G401 (cell line): ENCODE data around the gene HDAC9. TPM values are rescaled to one million over a fixed set of nuclear protein-coding genes. Genes with fewer than 3 reads are reported as not detected.

ENCODE experiments used
- DNase-seq: peaks from one replicate; pipeline ENCODE4 v3.0.0-alpha.2; 2015; ENCODE audit warnings: low spot score
- in situ Hi-C: cut with HindIII; loops from 2 replicates; pipeline ENCODE4 v1.10.0; 2016; ENCODE audit warnings: low sequenced_read_pairs, mixed read lengths
- total RNA-seq: library from RNA; depleted of rRNA; stranded (reverse); fragments of >200 nt; shearing (Covaris generic); gene quantifications from 2 replicates; pipeline ENCODE4 v1.2.3, GENCODE V29; 2014

Gene HDAC9
- total RNA-seq, 1 experiment from 2014 or later: 5.6 TPM

DNA sequence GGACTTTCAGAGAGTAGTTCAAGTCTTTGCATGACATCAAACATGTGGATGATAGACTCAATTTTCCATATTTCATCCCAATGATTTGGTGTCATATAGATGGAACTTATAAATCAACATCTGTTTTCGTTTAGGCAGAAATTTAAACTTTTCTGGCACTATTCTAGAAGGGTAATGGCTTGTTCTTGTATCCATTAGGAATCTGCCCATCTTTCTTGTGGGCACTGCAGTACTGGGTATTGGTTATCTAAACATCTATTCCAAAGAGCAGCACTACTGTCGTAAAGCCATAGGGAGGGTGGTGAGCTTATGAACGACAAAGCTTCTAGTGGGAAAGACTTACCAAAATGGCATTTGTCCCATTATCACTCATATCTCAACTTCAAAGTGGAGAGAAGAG, 348.4 kb downstream of the HDAC9 start:
- in situ Hi-C loops: no loop called here
- DNase-seq: no peak

DNA sequence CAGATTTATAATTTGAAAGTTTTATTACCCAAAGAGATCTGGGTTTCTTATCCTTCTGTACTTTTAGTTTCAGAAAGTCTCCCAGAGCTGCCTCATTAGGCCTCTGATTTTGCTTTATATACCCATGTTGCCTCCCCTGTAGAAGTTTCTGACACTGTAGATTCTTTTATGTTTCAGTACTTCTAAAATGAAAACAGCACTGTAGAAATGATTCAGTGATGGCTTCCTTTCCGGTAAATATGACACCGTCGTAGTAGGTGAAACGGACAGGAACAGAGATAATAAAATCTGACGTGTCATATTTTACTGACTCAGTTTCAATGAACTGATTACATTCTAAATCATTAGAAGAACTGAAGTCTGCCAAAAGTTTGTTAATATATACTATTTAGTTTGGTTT, 349.2 kb downstream of the HDAC9 start:
- no peak for DNase-seq
- in situ Hi-C loops: no loop called here

DNA sequence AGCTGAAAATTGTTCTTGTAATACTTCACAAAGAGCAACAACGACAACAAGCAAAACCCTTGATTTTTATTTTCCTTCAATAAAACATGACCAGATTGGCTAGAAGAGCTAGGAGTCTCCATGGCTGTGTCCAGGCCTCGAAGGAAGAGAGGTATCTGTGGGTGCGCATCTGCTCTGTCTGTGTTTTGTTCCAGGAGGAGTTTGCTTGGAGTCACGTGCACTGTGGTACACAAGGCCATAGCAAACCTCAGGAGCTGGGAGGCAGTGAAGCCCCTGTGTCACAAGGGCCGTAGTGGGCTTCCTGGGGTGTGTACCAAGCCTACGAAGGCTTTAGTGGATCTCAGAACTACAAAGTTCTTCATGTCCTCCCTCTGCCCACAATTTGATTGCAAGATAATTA, 350.2 kb downstream of the HDAC9 start:
- no peak for DNase-seq
- in situ Hi-C loops: no loop called here

DNA sequence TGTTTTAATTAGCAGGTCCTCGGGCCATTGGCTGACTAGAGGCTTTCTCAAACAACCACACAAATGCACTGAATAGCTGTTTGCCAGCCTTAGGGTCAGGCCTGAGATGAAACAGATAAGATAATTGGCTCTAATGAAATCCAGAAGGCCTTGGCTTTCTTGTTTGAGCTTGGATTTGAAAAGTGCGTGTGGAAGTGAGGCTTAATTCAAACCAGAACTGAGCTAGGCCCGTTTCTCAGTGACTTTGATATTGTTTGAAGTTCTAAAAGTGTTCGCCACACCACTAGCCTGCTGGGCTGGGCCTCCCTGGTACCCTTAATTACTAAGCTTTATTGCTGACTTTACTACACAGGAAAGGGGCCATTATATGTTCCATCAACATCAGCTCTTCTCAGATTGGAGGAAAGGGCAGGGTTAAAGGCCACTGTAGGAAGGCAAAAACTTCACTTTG, 351.2 kb downstream of the HDAC9 start:
- in situ Hi-C loops: no loop called here
- DNase-seq: no peak

DNA sequence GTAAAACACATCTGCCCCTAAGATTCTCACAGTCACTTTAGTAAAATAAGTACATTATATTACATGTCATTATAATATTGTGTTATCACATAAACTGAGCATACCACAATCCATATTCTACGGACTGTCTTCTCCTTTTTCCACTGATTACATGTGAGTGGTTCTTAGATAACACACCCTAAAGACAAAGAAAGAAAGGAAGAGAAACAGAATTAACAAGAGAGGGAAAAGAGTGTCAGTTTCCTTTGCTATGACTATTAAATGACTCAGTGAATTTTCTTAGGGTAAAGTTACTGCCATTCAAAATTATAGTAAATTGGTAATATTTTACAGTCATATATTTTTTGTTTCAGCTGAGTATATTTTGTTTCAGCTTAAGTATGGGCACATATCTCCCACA, 353.6 kb downstream of the HDAC9 start:
- no peak for DNase-seq
- in situ Hi-C loops: no loop called here

DNA sequence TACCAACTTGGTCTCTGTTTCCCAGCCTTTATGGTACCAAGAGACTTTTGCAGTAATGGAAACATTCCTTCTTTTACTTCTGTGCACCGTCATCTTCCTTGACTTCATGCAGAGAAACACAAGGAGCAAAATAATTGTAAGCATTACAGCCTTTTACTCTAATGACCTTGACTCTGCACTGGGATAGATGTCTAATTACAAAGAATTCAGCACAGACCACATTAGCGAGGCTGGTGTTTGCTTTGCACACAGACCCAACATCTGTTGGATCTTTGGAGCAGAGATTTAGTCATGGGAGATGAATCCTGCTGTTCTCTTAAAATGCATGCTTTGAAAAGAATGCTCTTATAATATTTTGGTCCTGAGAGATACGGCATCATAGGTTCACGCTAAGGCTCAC, 360.2 kb downstream of the HDAC9 start:
- no peak for DNase-seq
- in situ Hi-C loops: no loop called here

DNA sequence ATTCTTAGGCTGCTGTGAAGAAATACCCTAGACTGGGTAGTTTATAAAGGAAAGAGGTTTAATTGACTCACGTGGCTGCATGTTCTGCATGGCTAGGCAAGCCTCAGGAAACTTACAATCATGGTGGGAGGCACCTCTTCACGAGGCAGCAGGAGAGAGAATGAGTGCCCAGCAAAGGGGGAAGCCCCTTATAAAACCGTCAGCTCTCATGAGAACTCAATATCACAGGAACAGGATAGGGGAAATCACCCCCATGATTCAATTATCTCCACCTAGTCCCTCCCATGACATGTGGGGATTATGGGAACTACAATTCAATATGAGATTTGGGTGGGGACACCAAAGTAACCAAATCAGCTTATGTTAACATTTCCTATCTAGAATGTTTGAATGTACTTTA, 362.7 kb downstream of the HDAC9 start:
- no peak for DNase-seq
- in situ Hi-C loops: no loop called here

DNA sequence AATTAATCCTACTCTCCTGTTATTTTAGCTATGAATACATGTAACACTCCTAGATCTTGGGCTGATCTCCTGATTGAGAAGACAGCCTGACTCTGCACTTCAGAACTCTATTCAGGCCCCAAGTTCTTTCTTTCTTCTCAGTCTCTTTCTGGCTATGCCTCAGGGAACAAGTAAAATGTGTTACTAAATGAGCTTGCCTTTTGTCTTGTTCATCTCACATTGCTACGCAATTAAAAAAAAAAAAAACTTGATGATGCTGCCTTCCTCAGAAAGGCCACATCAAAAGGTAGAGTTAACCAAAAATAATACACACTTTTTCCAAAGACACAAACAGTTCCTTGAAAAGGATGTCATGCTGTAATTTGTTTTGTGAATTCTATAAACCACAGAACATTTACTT, 363.8 kb downstream of the HDAC9 start:
- DNase-seq: no peak
- in situ Hi-C loops: no loop called here

DNA sequence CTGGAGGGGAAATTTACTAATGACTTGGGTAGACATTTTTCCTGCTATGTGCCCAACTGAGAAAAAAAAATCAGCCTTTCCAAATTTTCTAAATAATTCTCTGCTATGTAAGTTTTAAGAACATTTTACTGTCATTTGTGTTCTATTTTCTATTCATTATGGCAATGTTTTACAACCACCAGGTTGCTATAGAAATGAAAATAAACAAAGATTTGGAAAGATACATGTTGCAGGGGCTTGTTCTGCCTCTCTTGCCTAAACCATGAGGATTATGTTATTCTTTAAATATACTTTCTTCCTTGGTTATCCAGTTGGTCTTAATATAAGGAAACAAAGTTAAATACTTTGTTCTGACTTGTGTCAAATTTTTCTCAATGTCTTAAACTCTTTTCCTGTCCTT, 364.7 kb downstream of the HDAC9 start:
- in situ Hi-C loops: no loop called here

DNA sequence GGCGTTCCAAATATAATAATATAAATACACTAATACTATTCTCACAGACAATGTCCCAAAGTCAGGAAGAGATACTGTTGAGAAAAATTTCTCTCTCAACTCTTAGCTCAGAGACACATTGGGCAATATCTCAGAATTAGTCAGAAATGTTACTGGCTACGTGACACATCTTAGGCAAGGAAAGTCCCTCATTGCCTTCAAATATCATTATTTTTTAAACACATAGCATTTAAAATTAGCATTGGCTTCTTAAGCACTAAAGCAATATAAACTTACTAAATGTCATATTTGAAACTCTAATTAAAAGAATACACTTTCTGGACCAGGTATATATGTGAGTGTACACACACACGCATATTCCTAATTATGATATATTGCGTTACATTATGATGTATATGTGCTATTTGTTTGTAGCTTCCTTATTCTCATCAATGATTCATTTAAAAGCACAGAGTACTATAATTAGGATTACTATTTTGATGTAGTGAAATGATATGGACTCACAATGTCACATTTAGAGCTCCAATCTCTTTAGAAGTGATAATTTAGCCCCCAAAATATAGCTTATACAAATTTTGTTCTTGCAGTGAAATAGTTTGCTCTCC, 366.1 kb downstream of the HDAC9 start:
- in situ Hi-C loops: no loop called here
- DNase-seq: no peak

More for the DNA sequence above, 364.7 kb downstream of the HDAC9 start:
- no peak for DNase-seq

DNA sequence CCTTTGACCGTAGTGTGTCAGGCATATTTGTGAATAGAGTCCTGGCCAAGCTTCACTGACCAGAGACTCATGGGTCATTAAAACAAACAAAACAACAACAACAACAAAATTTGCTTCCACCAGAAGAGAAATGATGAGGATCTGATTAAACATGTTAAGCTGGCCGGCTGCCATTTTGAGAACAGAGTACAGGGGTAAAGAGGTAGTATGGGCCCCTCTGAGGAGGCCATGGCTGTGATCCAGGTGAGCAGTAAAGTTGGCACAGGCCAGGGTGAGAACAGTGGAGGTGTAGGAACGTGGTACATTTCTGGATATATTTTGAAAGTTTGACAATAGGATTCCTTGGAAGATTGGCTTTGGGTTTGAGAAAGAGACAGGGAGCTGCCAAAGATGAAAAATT, 369.4 kb downstream of the HDAC9 start:
- DNase-seq: no peak
- in situ Hi-C loops: no loop called here

DNA sequence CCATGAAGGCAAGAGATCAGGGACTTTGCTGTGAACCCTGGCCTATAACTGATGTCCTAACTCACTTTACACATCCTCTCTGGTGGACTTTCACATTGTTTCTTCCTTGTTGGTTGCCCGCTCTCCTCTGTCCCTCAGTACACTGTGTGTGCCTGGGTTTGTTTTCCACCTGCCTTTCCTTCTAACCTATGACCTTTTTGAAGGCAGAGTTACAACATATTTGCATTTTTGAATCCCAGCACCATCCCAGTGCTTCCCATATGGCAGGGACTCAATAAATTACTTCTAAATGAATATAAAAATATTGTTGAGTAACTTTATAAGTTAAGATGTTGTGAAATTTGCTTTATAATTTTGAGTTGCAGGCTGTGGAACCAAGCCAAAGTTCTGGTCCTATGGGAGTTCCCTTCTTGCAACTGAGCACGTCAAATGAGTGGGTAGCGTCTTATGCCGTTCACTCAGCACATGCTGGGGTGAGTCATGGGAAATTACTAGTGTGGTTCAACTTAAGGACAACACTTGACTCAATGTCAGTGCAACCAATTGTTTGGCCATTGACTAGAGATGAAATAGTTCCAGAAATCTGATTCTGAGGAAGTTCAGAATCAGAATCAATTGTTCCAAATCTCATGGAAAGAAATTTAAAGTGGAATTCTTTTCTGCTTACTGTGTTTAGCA, 370.9 kb downstream of the HDAC9 start:
- DNase-seq: no peak

DNA sequence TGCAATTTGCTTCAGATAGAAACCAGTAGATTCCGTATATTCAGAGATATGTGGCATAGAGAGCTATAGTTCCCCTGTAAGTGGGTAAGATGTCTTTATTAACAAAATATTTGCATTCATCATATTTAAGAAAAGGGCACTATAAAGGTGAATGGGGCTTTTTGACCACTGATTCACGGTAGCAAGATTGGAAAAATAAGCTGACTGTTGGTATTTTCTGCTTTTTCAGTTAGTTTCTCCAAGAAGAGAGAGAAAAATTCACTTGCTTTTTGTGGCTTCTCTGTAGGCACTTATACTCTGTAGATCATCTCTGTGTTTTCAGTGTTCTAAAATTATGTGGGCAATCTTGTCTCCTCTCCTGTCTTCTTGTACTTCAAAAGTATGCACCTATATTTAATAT, 376.8 kb downstream of the HDAC9 start:
- in situ Hi-C loops: no loop called here
- DNase-seq: no peak

More for the DNA sequence above, 370.9 kb downstream of the HDAC9 start:
- in situ Hi-C loops: no loop called here

DNA sequence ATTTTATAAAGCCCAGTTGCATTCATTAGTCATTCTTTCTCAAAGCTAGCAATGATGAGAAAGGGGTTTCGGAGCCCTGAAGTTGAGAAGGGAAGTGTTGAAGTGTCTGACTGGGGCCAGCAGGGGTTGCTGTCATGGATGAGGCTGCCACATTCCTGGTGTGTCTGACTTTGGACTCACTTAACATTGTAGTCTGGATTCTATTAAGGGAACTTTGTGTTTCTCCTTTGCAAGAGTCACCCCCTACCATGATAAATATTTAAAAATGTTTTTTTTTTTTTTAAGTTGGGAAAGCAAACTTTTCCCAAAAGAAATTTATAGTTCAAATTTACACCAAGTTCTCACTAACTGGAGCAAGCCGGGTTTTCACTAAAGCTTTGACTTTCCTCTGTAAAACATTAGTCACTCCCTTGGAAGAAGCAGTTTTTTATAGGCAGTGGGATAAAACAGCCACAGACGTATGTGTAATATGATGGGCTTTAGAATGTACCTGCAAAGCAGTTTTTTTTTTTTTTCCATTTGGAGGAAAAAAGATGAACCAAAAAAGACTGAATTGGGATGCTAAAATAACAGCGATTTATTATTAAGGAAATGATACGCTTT, 378.3 kb downstream of the HDAC9 start:
- DNase-seq: no peak
- in situ Hi-C loops: no loop called here

DNA sequence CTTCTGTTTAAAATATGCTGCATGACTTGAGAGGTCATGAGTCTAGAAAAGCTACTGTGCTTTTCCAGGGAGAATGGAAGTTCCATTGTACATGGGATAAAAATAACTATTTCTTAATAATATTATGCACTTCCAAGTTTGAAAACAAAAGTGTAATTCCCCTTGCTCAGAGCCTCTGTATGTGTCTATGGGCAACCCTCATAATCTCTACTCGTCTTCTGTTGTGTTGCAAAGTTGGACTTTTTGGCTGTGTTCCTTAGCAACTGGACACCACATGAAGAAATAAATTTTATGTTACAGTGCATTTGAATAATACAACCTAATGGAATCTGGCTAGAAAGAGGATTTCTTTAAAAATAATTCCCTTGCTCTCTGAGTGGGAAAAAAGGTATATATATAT, 379.3 kb downstream of the HDAC9 start:
- no peak for DNase-seq
- in situ Hi-C loops: no loop called here

DNA sequence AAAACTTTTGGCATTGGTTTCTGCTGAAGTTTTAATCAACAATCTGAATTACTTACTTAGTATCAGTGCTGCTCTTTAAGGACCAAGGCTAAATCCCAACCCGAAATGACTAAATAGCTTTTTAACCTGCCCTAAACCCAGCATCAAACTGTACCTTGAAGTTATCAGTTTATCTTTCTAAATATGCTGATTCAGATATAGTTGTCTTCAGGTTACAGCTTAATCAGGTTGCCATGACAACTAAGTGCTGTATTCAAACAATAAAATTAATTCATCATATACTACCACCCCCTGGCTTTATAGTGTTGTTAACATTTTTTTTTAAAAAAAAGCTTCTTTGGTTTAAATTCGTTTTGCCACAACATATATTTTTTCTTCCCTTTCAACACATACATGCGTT, 382.3 kb downstream of the HDAC9 start:
- DNase-seq: no peak
- in situ Hi-C loops: no loop called here

DNA sequence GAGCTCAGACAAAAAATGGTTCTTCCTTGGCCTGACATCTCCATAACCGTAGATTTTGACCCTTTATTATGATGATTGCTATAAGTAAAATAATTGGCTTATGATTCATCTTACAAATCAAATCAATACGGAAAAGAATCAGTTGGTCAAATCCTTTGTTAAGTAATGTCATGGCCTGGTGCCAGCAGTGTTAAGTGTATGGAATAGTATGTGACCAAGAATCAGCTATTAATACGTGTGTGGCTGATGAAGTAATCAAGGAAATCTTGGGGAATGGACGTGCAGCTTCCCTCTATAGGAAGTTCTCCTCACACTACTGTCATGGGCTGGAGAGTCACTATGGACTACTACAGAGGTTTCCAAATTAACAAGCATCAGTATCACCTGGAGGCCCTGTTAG, 391.3 kb downstream of the HDAC9 start:
- DNase-seq: no peak
- in situ Hi-C loops: no loop called here

DNA sequence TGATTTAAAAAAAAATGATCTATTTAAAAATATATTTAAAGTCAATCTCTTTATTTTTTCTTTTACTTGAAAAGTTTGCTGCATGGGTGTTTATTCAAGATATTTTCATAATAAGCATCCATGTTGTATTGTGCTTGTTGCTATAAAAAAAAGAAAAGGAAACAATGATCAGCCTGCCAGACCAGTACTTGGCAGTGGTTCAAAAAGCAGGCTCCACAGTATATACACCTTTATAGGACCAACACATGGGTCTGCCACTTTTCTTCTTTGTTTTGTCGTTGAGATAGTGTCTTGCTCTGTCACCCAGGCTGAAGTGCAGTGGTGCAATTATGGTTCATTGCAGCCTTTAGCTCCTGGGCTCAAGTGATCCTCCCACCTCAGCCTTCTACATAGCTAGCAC, 393.9 kb downstream of the HDAC9 start:
- no peak for DNase-seq
- in situ Hi-C loops: no loop called here

DNA sequence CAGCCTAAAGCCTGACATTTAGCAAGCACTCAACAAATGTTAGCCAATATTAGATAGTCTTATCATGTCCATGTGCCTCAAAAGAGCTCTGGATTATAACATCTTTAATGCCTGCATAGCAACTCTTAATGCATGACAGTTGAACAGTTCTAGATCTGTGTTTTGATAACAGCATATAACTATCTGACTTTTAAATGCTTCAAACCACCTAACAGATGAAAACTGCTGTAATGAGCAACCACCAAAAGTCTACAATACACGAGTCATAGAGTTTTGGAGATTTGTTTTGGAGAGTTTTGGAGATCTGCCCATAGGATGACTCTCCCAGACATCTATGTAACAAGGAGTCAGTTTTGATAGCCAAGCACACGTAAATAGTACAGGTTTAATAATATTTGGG, 394.6 kb downstream of the HDAC9 start:
- no peak for DNase-seq
- in situ Hi-C loops: no loop called here

DNA sequence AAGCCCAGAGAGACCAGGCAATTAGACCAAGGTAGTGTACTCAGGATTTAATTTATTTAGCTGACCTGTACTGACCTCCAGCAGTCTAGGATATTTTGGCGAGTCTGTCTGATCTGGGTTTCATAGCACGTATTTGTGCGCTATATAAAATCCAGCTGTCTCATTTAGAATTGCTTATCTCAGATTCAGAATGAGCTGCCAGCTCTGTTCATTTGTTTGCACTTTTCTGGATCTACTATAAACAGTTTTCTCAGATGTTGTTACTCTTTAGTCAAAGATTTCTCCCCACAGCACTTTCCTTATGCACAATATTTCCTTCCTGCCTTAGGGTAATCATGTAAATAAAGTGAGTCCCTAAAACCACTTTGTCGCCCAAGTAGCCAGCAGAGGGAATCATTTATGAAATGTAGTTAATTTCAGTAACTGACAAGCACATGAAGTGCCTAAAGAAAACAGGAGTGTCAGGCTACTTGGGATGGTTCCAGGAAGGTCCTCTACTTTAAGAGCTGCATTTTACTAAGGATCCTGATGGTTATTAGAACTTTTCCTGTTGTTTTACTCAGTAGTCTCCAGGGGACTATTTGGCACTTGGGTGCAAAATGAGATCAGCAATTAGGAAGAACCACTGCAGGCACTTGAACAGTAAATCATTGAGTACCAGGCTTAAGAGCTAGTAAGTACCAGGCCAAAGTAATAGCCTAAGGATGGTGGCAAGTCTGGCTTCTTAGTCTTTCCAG, 395.5 kb downstream of the HDAC9 start:
- in situ Hi-C loops: no loop called here
- no peak for DNase-seq
